ENCODE results near the gene PDE6C.

The PDE6C gene

GRCh38 chr10:93579985-93580711 lies 32.2 kb upstream of the PDE6C start:
- H3K9me3 Mint-ChIP-seq = peaks cover 9% of the 10 kb centered on the region
- peaks cover 39% of the 10 kb centered on the region for H3K36me3 Mint-ChIP-seq (ENCODE audit: low read depth)
- peaks cover 17% of the 10 kb centered on the region for H3K4me1 Mint-ChIP-seq (ENCODE audit: low read depth)
- no peak overlapping the region for H3K4me3 Mint-ChIP-seq
- intact Hi-C loops (cut with micrococcal nuclease) = no loop called here
- H3K27ac Mint-ChIP-seq = no peak overlapping the region
- H3K27me3 Mint-ChIP-seq = peaks cover 4% of the 10 kb centered on the region

- H3K4me1 Mint-ChIP-seq (ENCODE audit: low read depth) = peaks cover 10% of the 10 kb centered on the region
- H3K9me3 Mint-ChIP-seq = peaks cover 9% of the 10 kb centered on the region
- no peak overlapping the region for H3K27ac Mint-ChIP-seq
- intact Hi-C loops (cut with micrococcal nuclease) = no loop called here
- H3K27me3 Mint-ChIP-seq = peaks cover 4% of the 10 kb centered on the region
- peaks cover 39% of the 10 kb centered on the region for H3K36me3 Mint-ChIP-seq (ENCODE audit: low read depth)
- H3K4me3 Mint-ChIP-seq = no peak overlapping the region
Measured at GRCh38 chr10:93580828-93581227, 31.5 kb upstream of the PDE6C start.

- Mint-ChIP-seq H3K4me3 (no peak overlapping the region), H3K4me1 (ENCODE audit: low read depth) (no peaks in the 10 kb centered on the region), H3K9me3 (peaks cover 4% of the 10 kb centered on the region), H3K36me3 (ENCODE audit: low read depth) (peaks cover 29% of the 10 kb centered on the region), H3K27ac (no peak overlapping the region), H3K27me3 (peaks cover 8% of the 10 kb centered on the region)
- intact Hi-C loops (cut with micrococcal nuclease) = no loop called here
Measured at GRCh38 chr10:93584445-93584844, 27.9 kb upstream of the PDE6C start.

- H3K9me3 Mint-ChIP-seq = no peaks in the 10 kb centered on the region
- H3K27ac Mint-ChIP-seq = no peak overlapping the region
- peaks cover 19% of the 10 kb centered on the region for H3K4me1 Mint-ChIP-seq (ENCODE audit: low read depth)
- peaks cover 13% of the 10 kb centered on the region for H3K27me3 Mint-ChIP-seq
- intact Hi-C loops (cut with micrococcal nuclease) = no loop called here
- H3K4me3 Mint-ChIP-seq = no peak overlapping the region
- peaks cover 7% of the 10 kb centered on the region for H3K36me3 Mint-ChIP-seq (ENCODE audit: low read depth)
Measured at GRCh38 chr10:93589648-93590562, 22.4 kb upstream of the PDE6C start.

- Mint-ChIP-seq H3K9me3 (no peaks in the 10 kb centered on the region), H3K4me1 (ENCODE audit: low read depth) (peaks cover 19% of the 10 kb centered on the region), H3K27me3 (peaks cover 16% of the 10 kb centered on the region), H3K4me3 (no peak overlapping the region), H3K36me3 (ENCODE audit: low read depth) (peaks cover 7% of the 10 kb centered on the region), H3K27ac (no peak overlapping the region)
- intact Hi-C loops (cut with micrococcal nuclease) = no loop called here
Measured at GRCh38 chr10:93590638-93591037, 21.7 kb upstream of the PDE6C start.

- intact Hi-C loops (cut with micrococcal nuclease) = no loop called here
- Mint-ChIP-seq H3K36me3 (ENCODE audit: low read depth) (peaks cover 7% of the 10 kb centered on the region), H3K4me1 (ENCODE audit: low read depth) (peaks cover 19% of the 10 kb centered on the region), H3K27ac (no peak overlapping the region), H3K27me3 (peaks cover 16% of the 10 kb centered on the region), H3K9me3 (no peaks in the 10 kb centered on the region), H3K4me3 (no peak overlapping the region)
Measured at GRCh38 chr10:93591065-93591808, 21.1 kb upstream of the PDE6C start.

GRCh38 chr10:93593254-93593653 lies 19.1 kb upstream of the PDE6C start:
- no peaks in the 10 kb centered on the region for H3K9me3 Mint-ChIP-seq
- H3K36me3 Mint-ChIP-seq (ENCODE audit: low read depth) = no peaks in the 10 kb centered on the region
- H3K4me3 Mint-ChIP-seq = no peak overlapping the region
- H3K27me3 Mint-ChIP-seq = peaks cover 14% of the 10 kb centered on the region
- no peak overlapping the region for H3K27ac Mint-ChIP-seq
- intact Hi-C loops (cut with micrococcal nuclease) = no loop called here
- peaks cover 19% of the 10 kb centered on the region for H3K4me1 Mint-ChIP-seq (ENCODE audit: low read depth)

- peaks cover 14% of the 10 kb centered on the region for H3K27me3 Mint-ChIP-seq
- intact Hi-C loops (cut with micrococcal nuclease) = no loop called here
- H3K27ac Mint-ChIP-seq = no peak overlapping the region
- H3K9me3 Mint-ChIP-seq = no peaks in the 10 kb centered on the region
- peaks cover 19% of the 10 kb centered on the region for H3K4me1 Mint-ChIP-seq (ENCODE audit: low read depth)
- no peaks in the 10 kb centered on the region for H3K36me3 Mint-ChIP-seq (ENCODE audit: low read depth)
- H3K4me3 Mint-ChIP-seq = no peak overlapping the region
Measured at GRCh38 chr10:93593749-93594148, 18.6 kb upstream of the PDE6C start.

GRCh38 chr10:93594518-93594917 lies 17.8 kb upstream of the PDE6C start:
- Mint-ChIP-seq H3K9me3 (no peaks in the 10 kb centered on the region), H3K27me3 (peaks cover 12% of the 10 kb centered on the region), H3K27ac (no peak overlapping the region), H3K4me3 (no peak overlapping the region), H3K4me1 (ENCODE audit: low read depth) (peaks cover 19% of the 10 kb centered on the region), H3K36me3 (ENCODE audit: low read depth) (no peaks in the 10 kb centered on the region)
- intact Hi-C loops (cut with micrococcal nuclease) = no loop called here

DNA sequence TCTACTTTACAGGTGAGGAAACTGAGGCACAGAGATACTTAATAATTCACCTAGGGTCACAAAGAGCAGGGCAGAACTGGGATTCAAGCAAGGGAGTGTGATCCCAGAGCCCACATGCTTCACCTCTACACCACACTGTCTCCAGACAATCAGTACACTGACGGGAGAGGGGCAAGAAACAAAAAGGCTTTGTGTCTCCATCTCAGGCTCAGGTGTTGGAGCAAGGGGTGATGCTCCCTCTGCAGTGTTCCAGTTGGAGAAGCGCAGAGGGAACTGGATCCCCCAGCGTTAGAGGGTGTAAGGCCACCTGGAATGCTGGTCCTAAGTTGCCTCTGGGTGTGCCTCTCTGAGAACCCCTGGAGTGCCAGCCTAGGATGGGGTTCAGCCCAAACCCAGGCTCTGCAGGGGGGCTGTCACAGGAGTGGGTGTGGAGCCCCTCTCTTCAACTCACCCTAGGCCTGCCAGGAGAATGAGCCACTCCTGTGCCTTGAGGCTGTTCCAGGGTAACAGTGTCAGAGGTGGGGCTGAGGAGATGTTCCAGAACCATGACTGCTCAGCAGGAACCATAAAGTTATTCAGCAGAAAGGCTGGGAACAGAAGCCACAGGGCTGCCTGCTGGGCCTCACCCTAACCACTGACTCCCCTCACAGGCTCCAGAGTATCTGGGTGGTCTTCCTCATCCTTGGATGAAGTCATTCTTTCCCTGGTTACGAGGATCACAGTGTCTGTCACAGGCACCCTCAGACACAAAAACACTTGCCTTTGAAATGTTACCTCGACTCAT lies 16.8 kb upstream of the PDE6C start:
- H3K4me3 Mint-ChIP-seq = no peak overlapping the region
- peaks cover 20% of the 10 kb centered on the region for H3K4me1 Mint-ChIP-seq (ENCODE audit: low read depth)
- intact Hi-C loops (cut with micrococcal nuclease) = no loop called here
- H3K36me3 Mint-ChIP-seq (ENCODE audit: low read depth) = no peaks in the 10 kb centered on the region
- peaks cover 21% of the 10 kb centered on the region for H3K27me3 Mint-ChIP-seq
- H3K9me3 Mint-ChIP-seq = no peaks in the 10 kb centered on the region
- H3K27ac Mint-ChIP-seq = no peak overlapping the region

- Mint-ChIP-seq H3K27ac (no peak overlapping the region), H3K9me3 (no peaks in the 10 kb centered on the region), H3K4me1 (ENCODE audit: low read depth) (peaks cover 17% of the 10 kb centered on the region), H3K4me3 (no peak overlapping the region), H3K27me3 (peaks cover 27% of the 10 kb centered on the region), H3K36me3 (ENCODE audit: low read depth) (no peaks in the 10 kb centered on the region)
- intact Hi-C loops (cut with micrococcal nuclease) = no loop called here
Measured at GRCh38 chr10:93596539-93596938, 15.8 kb upstream of the PDE6C start.

DNA sequence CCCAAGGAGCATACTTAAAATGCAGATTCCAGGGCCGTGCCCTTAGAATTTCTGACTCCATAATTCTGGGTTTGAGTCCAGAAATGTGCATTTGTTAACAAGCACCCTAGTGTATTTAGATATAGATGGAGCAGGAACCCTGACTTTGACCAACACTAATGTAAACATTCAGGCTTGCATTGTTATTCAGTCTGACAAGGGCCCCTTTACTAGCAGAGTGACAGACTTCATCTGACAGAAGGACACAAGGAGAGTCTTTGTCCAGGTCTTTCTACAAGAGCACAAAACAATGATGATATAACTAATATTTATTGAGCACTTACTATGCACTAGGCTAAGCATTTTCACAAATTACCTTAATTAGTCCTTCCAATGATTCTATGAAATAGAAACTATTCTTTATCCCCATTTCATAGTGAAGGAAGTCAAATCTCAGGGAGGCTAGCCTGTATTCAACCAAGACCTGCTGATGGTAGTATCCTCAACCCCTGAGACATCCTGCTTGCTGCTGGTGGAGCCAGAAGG lies 15.2 kb upstream of the PDE6C start:
- intact Hi-C loops (cut with micrococcal nuclease) = no loop called here
- Mint-ChIP-seq H3K9me3 (no peaks in the 10 kb centered on the region), H3K36me3 (ENCODE audit: low read depth) (no peaks in the 10 kb centered on the region), H3K4me1 (ENCODE audit: low read depth) (peaks cover 18% of the 10 kb centered on the region), H3K27ac (no peak overlapping the region), H3K4me3 (no peak overlapping the region), H3K27me3 (peaks cover 33% of the 10 kb centered on the region)

GRCh38 chr10:93598157-93598556 lies 14.2 kb upstream of the PDE6C start:
- Mint-ChIP-seq H3K27me3 (peaks cover 43% of the 10 kb centered on the region), H3K27ac (no peak overlapping the region), H3K4me3 (no peak overlapping the region), H3K36me3 (ENCODE audit: low read depth) (no peaks in the 10 kb centered on the region), H3K9me3 (no peaks in the 10 kb centered on the region), H3K4me1 (ENCODE audit: low read depth) (peaks cover 19% of the 10 kb centered on the region)
- intact Hi-C loops (cut with micrococcal nuclease) = no loop called here

Measured in dendritic cell treated with granulocyte-macrophage colony-stimulating factor and Interleukin-4, amounts not matched to agents 40 ng/mL and 50 ng/mL, for 4 days (primary cell).